Epithelial cell of esophagus (primary cell): Measurements from ENCODE around the gene BYSL.
A peak's percentile ranks its signal among the peaks of the same experiment; 100 is the strongest.

Source experiments
- DNase-seq: peaks from one replicate; pipeline ENCODE4 v3.0.0; 2010; ENCODE audit warnings: low read depth
- H3K4me3 ChIP-seq: 2 replicates; pipeline ENCODE4 v1.5.1; 2011; ENCODE audit warnings: mild to moderate bottlenecking, low read length, control low read depth
- CTCF ChIP-seq: IDR thresholded peaks from 2 replicates; pipeline ENCODE4 v1.5.1; 2011; ENCODE audit warnings: low read depth, mild to moderate bottlenecking, low read length, control low read depth, inconsistent platforms; ENCODE audit not compliant: insufficient read depth; ENCODE audit errors: missing control alignments

The BYSL gene

GRCh38 chr6:41937861-41938574 is 16.7 kb downstream of the BYSL start:
- no peak overlapping the region for H3K4me3 ChIP-seq
- TF ChIP-seq CTCF, result no peak
- no peak for DNase-seq

- DNase-seq, result no peak
- H3K4me3 ChIP-seq, result no peak overlapping the region
- no peak for TF ChIP-seq CTCF
These were observed 17.4 kb downstream of the BYSL start for GRCh38 chr6:41938590-41939175.

- DNase-seq, result no peak
- H3K4me3 ChIP-seq, result no peak overlapping the region
- TF ChIP-seq CTCF, result no peak
These were observed 18.0 kb downstream of the BYSL start for GRCh38 chr6:41939176-41939847.

DNA sequence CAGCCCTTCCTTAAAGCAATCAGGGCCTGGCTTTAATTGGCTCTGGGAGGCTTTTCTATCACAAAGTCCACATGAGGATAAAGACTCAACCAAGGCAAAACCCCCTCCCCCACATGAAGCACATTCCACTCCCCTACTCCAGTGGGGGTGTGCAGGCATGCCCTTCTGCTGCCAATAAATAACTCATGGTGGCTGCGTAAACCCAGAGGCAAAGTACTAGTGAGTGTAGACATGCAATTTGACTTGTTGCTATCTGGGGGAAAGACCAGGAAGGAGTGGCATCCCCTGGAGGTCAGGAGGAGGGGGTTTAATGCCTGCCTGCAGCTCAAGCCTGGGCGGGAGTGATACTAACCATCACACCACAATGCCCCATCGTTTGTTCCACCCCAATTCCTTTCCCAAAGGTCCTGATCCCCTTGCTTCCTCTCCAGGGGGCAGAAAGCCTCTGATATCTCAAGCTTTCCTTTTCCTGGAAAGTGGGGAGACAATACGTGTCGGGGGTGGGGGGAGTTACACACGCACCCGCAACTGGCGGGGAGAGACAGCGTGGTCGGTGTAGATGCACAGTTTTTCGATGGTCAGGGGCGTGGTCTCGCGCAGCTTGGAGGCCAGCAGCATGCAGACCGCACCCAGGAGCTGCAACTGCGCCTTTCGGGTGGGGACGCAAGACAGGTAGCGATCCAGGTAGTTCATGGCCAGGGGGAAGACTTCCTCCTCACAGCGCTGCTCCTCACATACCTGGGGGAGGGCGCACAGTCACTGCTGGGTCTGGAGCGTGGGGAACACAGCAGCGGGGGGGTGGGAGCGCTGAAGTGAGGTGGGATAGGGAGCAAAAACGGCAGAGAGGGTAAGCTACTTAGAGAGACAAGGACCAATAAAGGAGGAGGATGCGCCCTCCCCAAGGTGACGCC is 18.8 kb downstream of the BYSL start:
- H3K4me3 ChIP-seq, result peak overlapping the region; percentile 75
- TF ChIP-seq CTCF, result no peak
- DNase-seq, result peak; percentile 51

DNA sequence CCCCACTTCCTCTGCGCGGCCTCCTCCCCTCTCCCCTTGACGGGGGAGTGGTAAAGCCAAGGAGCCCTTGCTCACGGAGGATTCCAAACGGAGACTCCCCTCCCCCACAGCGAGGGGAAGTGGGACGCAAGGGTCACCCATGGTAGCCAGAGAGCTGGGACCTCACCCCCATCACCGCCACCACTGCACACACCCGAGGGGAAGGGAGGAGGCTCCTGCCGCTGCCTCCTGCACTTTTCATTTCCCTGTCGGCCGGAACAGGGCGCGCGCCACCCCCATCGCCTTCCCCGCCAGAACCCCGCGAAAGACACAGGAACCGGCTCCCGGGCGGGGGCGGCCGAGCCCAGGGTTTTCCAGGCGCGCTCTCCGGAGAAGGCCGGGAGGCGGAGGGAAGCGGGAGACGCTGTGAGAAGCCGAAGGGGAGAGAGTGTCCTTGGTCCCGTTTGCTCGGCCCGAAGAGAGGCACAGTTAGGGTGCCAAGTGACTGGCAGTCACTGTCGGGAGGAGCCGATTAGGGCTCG is 19.5 kb downstream of the BYSL start:
- DNase-seq, result peak; percentile 50
- no peak for TF ChIP-seq CTCF
- H3K4me3 ChIP-seq, result peak overlapping the region; percentile 75

DNA sequence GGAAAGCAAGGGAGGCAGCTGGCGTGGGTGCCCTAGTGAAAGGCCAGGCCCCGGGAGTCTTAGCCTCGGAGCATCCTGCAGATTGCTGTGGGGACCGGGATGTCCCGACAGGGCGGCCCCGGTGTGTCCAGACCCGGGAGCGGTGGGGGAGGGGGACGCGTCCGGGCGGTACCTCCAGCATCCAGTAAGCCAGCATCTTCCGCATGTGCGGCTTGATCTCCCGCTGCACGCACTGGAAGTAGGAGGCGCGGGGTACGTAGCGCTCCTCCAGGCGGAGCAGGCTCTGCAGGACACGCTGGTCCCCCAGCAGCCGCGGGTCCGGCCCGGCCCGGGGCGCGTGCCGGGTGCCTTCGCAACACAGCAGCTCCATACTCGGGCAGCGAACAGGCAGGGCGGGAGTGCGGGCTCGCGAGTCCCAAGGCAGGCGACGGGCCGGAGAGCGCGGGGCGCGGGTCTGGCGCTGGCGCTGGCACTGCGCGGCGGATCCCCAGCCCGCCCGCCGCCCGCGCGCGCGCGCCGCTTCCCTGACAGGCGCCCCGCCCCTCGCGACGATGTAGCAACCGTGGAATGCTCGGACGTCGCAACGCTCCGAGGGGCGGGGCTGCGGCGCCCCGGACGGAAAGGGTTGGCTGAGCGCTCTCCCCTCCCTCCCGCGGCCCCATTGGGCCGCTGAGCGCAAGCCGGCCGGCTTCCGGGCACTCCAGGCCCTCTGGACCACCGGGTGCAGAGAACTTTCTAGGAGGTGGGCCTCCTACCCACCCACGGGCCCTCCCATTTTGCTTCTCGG is 20.2 kb downstream of the BYSL start, which contains the start of gene CCND3:
CCND3 (minus strand) TSS at position 529 of the 787 bp plus-strand sequence; CDS start at position 370, 159 bp downstream.
- peak within 1 kb of the TSS; percentile 75 for H3K4me3 ChIP-seq
- DNase-seq, result peak; percentile 93
- TF ChIP-seq CTCF, result no peak
